Endothelial cell of umbilical vein (primary cell): ENCODE results near the gene KAT14. TPM values are rescaled to one million over a fixed set of nuclear protein-coding genes. Genes with fewer than 3 reads are reported as not detected.

Source experiments
- BruUV-seq: library from RNA; stranded (reverse); fragments of 400-500 nt; replicated peaks from 2 replicates; lab custom pipeline; 2021; lab: Mats Ljungman, UMichigan
- CTCF ChIA-PET: fragments of 300-600, 350-600 bp; sonication (Branson Sonifier 250); formaldehyde crosslinking; loops from one replicate; lab custom pipeline; 2021; ENCODE audit warnings: antibody characterized with exemption, inconsistent platforms; lab: Charles Lee
- POLR2A ChIA-PET: fragments of 300-600, 350-600 bp; sonication (Branson Sonifier 250); formaldehyde crosslinking; loops from one replicate; lab custom pipeline; 2021; ENCODE audit warnings: antibody characterized with exemption, inconsistent platforms; lab: Charles Lee
- DNase-seq: peaks from one replicate; pipeline ENCODE4 v3.0.0-alpha.2; 2011; ENCODE audit warnings: low read depth, low spot score
- FAIRE-seq: peaks from 2 replicates; lab custom pipeline; 2011; peaks lifted over from hg19 to GRCh38; lab: Jason Lieb, UNC
- H2AFZ ChIP-seq: 2 replicates; pipeline ENCODE4 v1.6.0; 2012; ENCODE audit warnings: low read depth, low read length, control low read depth, inconsistent platforms
- H3K27ac ChIP-seq: 2 replicates; pipeline ENCODE4 v1.5.1; 2011; ENCODE audit warnings: low read depth, mild to moderate bottlenecking, control low read depth, low read length, moderate library complexity; ENCODE audit not compliant: insufficient read depth
- H3K27me3 ChIP-seq, 2 experiments: 2 replicates each; pipeline versions ENCODE4 v1.6.0 to v1.6.1; 2011; ENCODE audit warnings: low read length in 2 of 2, mixed read lengths in 1 of 2; ENCODE audit not compliant: control insufficient read depth in 2 of 2, insufficient read depth in 2 of 2
- H3K36me3 ChIP-seq, 2 experiments: 2 replicates in 1 of 2; 3 replicates in 1 of 2; pipeline ENCODE4 v1.5.1; 2011; ENCODE audit warnings: low read length in 2 of 2, mild to moderate bottlenecking in 1 of 2, moderate library complexity in 1 of 2; ENCODE audit not compliant: control insufficient read depth in 2 of 2, insufficient read depth in 2 of 2; ENCODE audit errors: extremely low read depth in 1 of 2
- H3K4me1 ChIP-seq: 3 replicates; pipeline ENCODE4 v1.5.1; 2011; ENCODE audit warnings: mild to moderate bottlenecking, low read length; ENCODE audit not compliant: control insufficient read depth, insufficient read depth; ENCODE audit errors: extremely low read depth
- H3K4me2 ChIP-seq: 2 replicates; pipeline ENCODE4 v1.6.1; 2011; ENCODE audit warnings: low read length, control low read depth, mixed read lengths; ENCODE audit not compliant: insufficient read depth
- H3K4me3 ChIP-seq, 3 experiments: fragments of 200-600 bp in 1 of 3; sonication (generic), shearing (Covaris generic) in 1 of 3; replicated peaks in 1 of 3; 2 replicates each; pipeline ENCODE4 v1.5.1; 2011 to 2016; ENCODE audit warnings: control low read depth in 3 of 3, low read length in 3 of 3, mild to moderate bottlenecking in 2 of 3, inconsistent platforms in 1 of 3, low read depth in 1 of 3, moderate library complexity in 1 of 3; ENCODE audit not compliant: insufficient read depth in 1 of 3
- H3K79me2 ChIP-seq: 2 replicates; pipeline ENCODE4 v1.6.0; 2012; ENCODE audit warnings: low read length, inconsistent platforms; ENCODE audit not compliant: control insufficient read depth, insufficient read depth
- H3K9ac ChIP-seq: replicated peaks from 2 replicates; pipeline ENCODE3; 2011; ENCODE audit warnings: low read length, control low read depth; ENCODE audit not compliant: insufficient read depth; ENCODE audit errors: extremely low read depth
- H3K9me1 ChIP-seq: replicated peaks from 3 replicates; pipeline ENCODE4 v1.6.0; 2011; ENCODE audit warnings: mild to moderate bottlenecking, low read length; ENCODE audit not compliant: control insufficient read depth, insufficient read depth; ENCODE audit errors: extremely low read depth
- H3K9me3 ChIP-seq: replicated peaks from 2 replicates; pipeline ENCODE4 v1.5.1; 2012; ENCODE audit warnings: low read length, inconsistent platforms; ENCODE audit not compliant: control insufficient read depth, insufficient read depth
- H4K20me1 ChIP-seq: replicated peaks from 2 replicates; pipeline ENCODE3; 2011; ENCODE audit warnings: mild to moderate bottlenecking, low read length; ENCODE audit not compliant: control insufficient read depth, insufficient read depth; ENCODE audit errors: extremely low read depth
- EZH2 ChIP-seq: IDR thresholded peaks from 2 replicates; pipeline ENCODE4 v1.6.1; 2012; ENCODE audit warnings: borderline replicate concordance, low read depth, mild to moderate bottlenecking, moderate library complexity, low read length, inconsistent platforms; ENCODE audit not compliant: severe bottlenecking
- FOS ChIP-seq: IDR thresholded peaks from 2 replicates; pipeline ENCODE4 v1.6.1; 2011; ENCODE audit warnings: mild to moderate bottlenecking, low read length, moderate library complexity, borderline replicate concordance; ENCODE audit not compliant: insufficient read depth
- GATA2 ChIP-seq: IDR thresholded peaks from 2 replicates; pipeline ENCODE4 v1.7.0; 2011; ENCODE audit warnings: low read depth, mild to moderate bottlenecking, moderate library complexity, mixed read lengths, low read length; ENCODE audit not compliant: insufficient read length, insufficient read depth
- JUN ChIP-seq: IDR thresholded peaks from 2 replicates; pipeline ENCODE4 v1.6.1; 2011; ENCODE audit warnings: borderline replicate concordance, low read depth; ENCODE audit not compliant: insufficient read length, insufficient read depth
- MAX ChIP-seq: IDR thresholded peaks from 2 replicates; pipeline ENCODE4 v1.6.1; 2011; ENCODE audit not compliant: insufficient read depth, insufficient read length
- MYC ChIP-seq: IDR thresholded peaks from one replicate; pipeline ENCODE4 v1.6.1; 2011; ENCODE audit warnings: mild to moderate bottlenecking, low read depth, low read length
- POLR2A ChIP-seq: IDR thresholded peaks from 2 replicates; pipeline ENCODE4 v1.6.1; 2012; ENCODE audit warnings: low read depth, mild to moderate bottlenecking, control low read depth, low read length
- POLR2AphosphoS5 ChIP-seq: IDR thresholded peaks from 2 replicates; pipeline ENCODE4 v1.6.1; 2012; ENCODE audit warnings: low read depth, mild to moderate bottlenecking, control low read depth, low read length, moderate library complexity; ENCODE audit not compliant: insufficient read depth
- dilution Hi-C: fragments of 300-500 bp; cut with MboI; formaldehyde crosslinking; loops from one replicate; pipeline ENCODE4 v1.15.0; 2019; ENCODE audit warnings: low sequenced_read_pairs; ENCODE audit not compliant: extremely low pct_ligation_motif_present
- intact Hi-C: fragments of 100-400 bp; cut with micrococcal nuclease; formaldehyde crosslinking; loops from one replicate; pipeline ENCODE4 v1.10.0; 2022
- polyA plus RNA-seq, 4 experiments: library from polyadenylated mRNA; depleted of rRNA in 3 of 4; stranded (reverse) in 3 of 4; unstranded in 1 of 4; fragments of >200 nt; gene quantifications; 2 replicates each; pipeline versions ENCODE4 v1.2.1 to v1.2.3, GENCODE V29; 2011 to 2012; ENCODE audit warnings: missing spikeins in 1 of 4
- total RNA-seq: library from RNA; stranded (reverse); gene quantifications from 2 replicates; pipeline ENCODE4 v1.2.3, GENCODE V29; 2021
- TF ChIP-seq, protein P1 (sequence below), 2 donors: IDR thresholded peaks; 1 replicate in 1 of 2; 2 replicates in 1 of 2; pipeline ENCODE4 v1.5.1; 2011; ENCODE audit warnings: low read length in 2 of 2, mild to moderate bottlenecking in 2 of 2, moderate library complexity in 2 of 2, control low read depth in 1 of 2, inconsistent platforms in 1 of 2, low read depth in 1 of 2; ENCODE audit not compliant: insufficient read depth in 1 of 2; ENCODE audit errors: extremely low read depth in 1 of 2

The KAT14 gene
- total and polyA plus RNA-seq, 2 donors (not counting 3 experiments of a cell fraction or from before 2014, with no cell fraction given): 6.7 to 11.7 TPM

- no peak overlapping the region for H3K4me2 ChIP-seq
- dilution Hi-C loops: no loop called here
- intact Hi-C loops: no loop called here
- BruUV-seq: no TSS peak
- no peak for TF ChIP-seq EZH2
- no peak for TF ChIP-seq MAX
- TF ChIP-seq, protein P1, sequence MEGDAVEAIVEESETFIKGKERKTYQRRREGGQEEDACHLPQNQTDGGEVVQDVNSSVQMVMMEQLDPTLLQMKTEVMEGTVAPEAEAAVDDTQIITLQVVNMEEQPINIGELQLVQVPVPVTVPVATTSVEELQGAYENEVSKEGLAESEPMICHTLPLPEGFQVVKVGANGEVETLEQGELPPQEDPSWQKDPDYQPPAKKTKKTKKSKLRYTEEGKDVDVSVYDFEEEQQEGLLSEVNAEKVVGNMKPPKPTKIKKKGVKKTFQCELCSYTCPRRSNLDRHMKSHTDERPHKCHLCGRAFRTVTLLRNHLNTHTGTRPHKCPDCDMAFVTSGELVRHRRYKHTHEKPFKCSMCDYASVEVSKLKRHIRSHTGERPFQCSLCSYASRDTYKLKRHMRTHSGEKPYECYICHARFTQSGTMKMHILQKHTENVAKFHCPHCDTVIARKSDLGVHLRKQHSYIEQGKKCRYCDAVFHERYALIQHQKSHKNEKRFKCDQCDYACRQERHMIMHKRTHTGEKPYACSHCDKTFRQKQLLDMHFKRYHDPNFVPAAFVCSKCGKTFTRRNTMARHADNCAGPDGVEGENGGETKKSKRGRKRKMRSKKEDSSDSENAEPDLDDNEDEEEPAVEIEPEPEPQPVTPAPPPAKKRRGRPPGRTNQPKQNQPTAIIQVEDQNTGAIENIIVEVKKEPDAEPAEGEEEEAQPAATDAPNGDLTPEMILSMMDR (IDR thresholded peaks at IDR 0.05; ENCODE audit: extremely low read depth in 1 of 2, insufficient read depth in 1 of 2, low read depth in 1 of 2, low read length in 2 of 2): no peak
- no peak for TF ChIP-seq POLR2AphosphoS5
- TF ChIP-seq GATA2: no peak
- no peak for TF ChIP-seq JUN
- TF ChIP-seq FOS: no peak
- no peak for TF ChIP-seq POLR2A
- no peak for TF ChIP-seq MYC
- H3K27ac ChIP-seq: no peak overlapping the region
- no peak overlapping the region for H2AFZ ChIP-seq
- H3K36me3 ChIP-seq: peaks cover 0 to 2% of the 10 kb centered on the region in 2 experiments
- H3K79me2 ChIP-seq: no peaks in the 10 kb centered on the region
- ChIA-PET CTCF (no interaction called here), POLR2A (no interaction called here)
- H3K4me3 ChIP-seq: no peak overlapping the region
- H3K9ac ChIP-seq: no peak overlapping the region
- FAIRE-seq: no peak
- H3K27me3 ChIP-seq: no peaks in the 10 kb centered on the region
- H3K9me3 ChIP-seq: no peaks in the 10 kb centered on the region
- no peaks in the 10 kb centered on the region for H4K20me1 ChIP-seq
- no peak for DNase-seq
- H3K9me1 ChIP-seq: no peaks in the 10 kb centered on the region
- no peaks in the 10 kb centered on the region for H3K4me1 ChIP-seq
Measured at GRCh38 chr20:18180815-18181214, 43.2 kb downstream of the KAT14 start.
